Lower leg skin (tissue), 4 donors: ENCODE measurements around the gene RFX2. TPM values are rescaled to one million over a fixed set of nuclear protein-coding genes. Genes with fewer than 3 reads are reported as not detected.

ENCODE experiments used
- DNase-seq, 2 donors: peaks; one replicate each; pipeline ENCODE4 v3.0.0-alpha.2; 2019; ENCODE audit warnings: low spot score in 2 of 2
- H3K4me3 ChIP-seq: fragments of 200-600 bp; sonication (generic); 2 replicates; pipeline ENCODE4 v1.5.1; 2017; ENCODE audit warnings: mild to moderate bottlenecking, low read depth; ENCODE audit not compliant: poor library complexity, severe bottlenecking
- CTCF ChIP-seq, 3 donors: fragments of 450-650 bp; IDR thresholded peaks; one replicate each; pipeline ENCODE4 v1.5.1; 2016; ENCODE audit warnings: antibody characterized with exemption in 3 of 3, mild to moderate bottlenecking in 3 of 3, moderate library complexity in 2 of 3
- POLR2A ChIP-seq, 2 donors: fragments of 450-650 bp; IDR thresholded peaks; one replicate each; pipeline ENCODE4 v1.6.1; 2016 to 2017; ENCODE audit warnings: antibody characterized with exemption in 2 of 2, mild to moderate bottlenecking in 1 of 2, moderate library complexity in 1 of 2
- WGBS, 2 donors: methylation state at CpG; one replicate each; pipeline ENCODE4 v1.1.5; 2018; 5-methylcytosine and 5-hydroxymethylcytosine counted together
- intact Hi-C: fragments of 100-400 bp; cut with DNase I; formaldehyde crosslinking; loops from one replicate; pipeline ENCODE4 v1.15.0; 2023; ENCODE audit warnings: low total_unique reads
- total RNA-seq, 4 donors: library from RNA; depleted of rRNA; stranded (reverse); fragments of >200 nt; gene quantifications; one replicate each; pipeline ENCODE4 v1.1.0, GENCODE V29; 2016

The RFX2 gene
- total RNA-seq, 4 donors from 2014 or later, result 19.6 to 28.7 (median 25.8) TPM

- DNase-seq, result no peak
- 80 to 89% methylated on average over 15 to 17 of the region's 17 CpGs for WGBS, 2 donors
- no peak for TF ChIP-seq CTCF (IDR thresholded peaks at IDR 0.05)
- TF ChIP-seq POLR2A (IDR thresholded peaks at IDR 0.05), result no peak
- no peak overlapping the region for H3K4me3 ChIP-seq
- intact Hi-C loops, result no loop called here
Observed at GRCh38 chr19:5997371-5997770, 112.9 kb downstream of the RFX2 start.

- 94 to 95% methylated on average over 35 to 37 of the region's 37 CpGs for WGBS, 2 donors
- TF ChIP-seq POLR2A (IDR thresholded peaks at IDR 0.05) (no peak), CTCF (IDR thresholded peaks at IDR 0.05) (no peak)
Observed at GRCh38 chr19:5996623-5997320, 113.5 kb downstream of the RFX2 start.

GRCh38 chr19:5996102-5996501, 114.2 kb downstream of the RFX2 start:
- WGBS, 2 donors, result 91 to 92% methylated on average over 26 of the region's 26 CpGs
- intact Hi-C loops, result no loop called here
- TF ChIP-seq POLR2A (IDR thresholded peaks at IDR 0.05) (no peak), CTCF (IDR thresholded peaks at IDR 0.05) (no peak)
- H3K4me3 ChIP-seq, result no peak overlapping the region
- no peak for DNase-seq

More at GRCh38 chr19:5996623-5997320, 113.5 kb downstream of the RFX2 start:
- intact Hi-C loops, result no loop called here
- no peak for DNase-seq
- no peak overlapping the region for H3K4me3 ChIP-seq

- TF ChIP-seq CTCF (IDR thresholded peaks at IDR 0.05) (no peak), POLR2A (IDR thresholded peaks at IDR 0.05) (no peak)
- no peak for DNase-seq
- no peak overlapping the region for H3K4me3 ChIP-seq
- WGBS, 2 donors, result 92 to 94% methylated on average over 15 to 16 of the region's 16 CpGs
- intact Hi-C loops, result no loop called here
Observed at GRCh38 chr19:5995606-5996005, 114.7 kb downstream of the RFX2 start.

- 82 to 92% methylated on average over 14 to 28 of the region's 29 CpGs for WGBS, 2 donors
Observed at GRCh38 chr19:5994405-5995165, 115.7 kb downstream of the RFX2 start.

More at GRCh38 chr19:5994405-5995165, 115.7 kb downstream of the RFX2 start:
- H3K4me3 ChIP-seq, result no peak overlapping the region
- DNase-seq, result no peak
- TF ChIP-seq CTCF (IDR thresholded peaks at IDR 0.05) (no peak), POLR2A (IDR thresholded peaks at IDR 0.05) (no peak)
- intact Hi-C loops, result no loop called here
